D721Med (cell line): ENCODE data around the gene MYOCOS.

Source experiments
- DNase-seq: peaks from one replicate; pipeline ENCODE4 v3.0.0; 2011; ENCODE audit warnings: low spot score; ENCODE audit not compliant: insufficient read length
- FAIRE-seq: peaks from 2 replicates; lab custom pipeline; 2011; peaks lifted over from hg19 to GRCh38; lab: Jason Lieb, UNC
- CTCF ChIP-seq: IDR thresholded peaks from 2 replicates; pipeline ENCODE4 v1.5.1; 2012; ENCODE audit warnings: mild to moderate bottlenecking, control low read depth; ENCODE audit not compliant: insufficient read depth; ENCODE audit errors: missing control alignments

Gene MYOCOS

GRCh38 chr1:171622152-171622462, at the start of gene MYOCOS:
Gene MYOCOS, plus strand, starts transcription at chr1:171622243. Its CDS starts 1,641 bp downstream, at chr1:171623884.
- DNase-seq = no peak
- no peak for TF ChIP-seq CTCF
- no peak for FAIRE-seq

GRCh38 chr1:171576144-171576543, 45.9 kb upstream of the MYOCOS start:
- no peak for TF ChIP-seq CTCF
- DNase-seq = no peak
- no peak for FAIRE-seq

GRCh38 chr1:171581226-171581625, 40.8 kb upstream of the MYOCOS start:
- no peak for DNase-seq
- FAIRE-seq = peak; percentile 84
- no peak for TF ChIP-seq CTCF

GRCh38 chr1:171581766-171582165, 40.3 kb upstream of the MYOCOS start:
- DNase-seq (no peak), FAIRE-seq (no peak)
- no peak for TF ChIP-seq CTCF

- FAIRE-seq (no peak), DNase-seq (no peak)
- no peak for TF ChIP-seq CTCF
Measured at GRCh38 chr1:171582589-171582988, 39.5 kb upstream of the MYOCOS start.

GRCh38 chr1:171583591-171584201, 38.3 kb upstream of the MYOCOS start:
- FAIRE-seq (peak; percentile 72), DNase-seq (no peak)
- TF ChIP-seq CTCF = no peak

GRCh38 chr1:171585715-171586114, 36.3 kb upstream of the MYOCOS start:
- no peak for DNase-seq
- no peak for TF ChIP-seq CTCF
- FAIRE-seq = no peak
